HG03039 (cell line): Measurements from ENCODE around the gene GDF2.

Experiments used
- ATAC-seq: cut with Tn5 transposase; IDR thresholded peaks from one replicate; pipeline ENCODE4 v1.9.1; 2021; ENCODE audit warnings: mild to moderate bottlenecking, moderate library complexity; ENCODE audit not compliant: unreplicated experiment

The GDF2 gene

DNA sequence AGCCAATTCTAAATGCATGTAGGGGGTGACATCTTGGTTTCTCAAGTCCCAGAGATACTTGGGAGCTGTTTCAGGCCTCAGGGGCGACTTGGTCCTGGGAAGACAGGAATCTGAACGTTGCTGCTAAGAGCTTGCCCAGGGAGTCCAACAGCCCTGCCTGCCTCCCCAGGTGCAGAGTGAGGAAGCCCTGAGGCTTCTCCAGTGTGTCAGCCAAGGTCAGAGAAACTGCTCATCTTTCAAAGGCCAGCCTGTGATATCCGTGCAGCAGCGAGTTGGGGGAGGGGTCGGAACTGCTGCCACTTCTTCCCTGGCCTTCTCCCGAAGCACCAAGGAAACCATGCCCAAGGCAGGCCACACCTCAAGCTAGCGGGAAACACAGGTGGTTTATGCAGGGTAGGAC, 9.7 kb downstream of the GDF2 start:
- no peak for ATAC-seq

GRCh38 chr10:47332371-47332770, 10.1 kb downstream of the GDF2 start:
- no peak for ATAC-seq

GRCh38 chr10:47332946-47333345, 10.7 kb downstream of the GDF2 start:
- no peak for ATAC-seq

DNA sequence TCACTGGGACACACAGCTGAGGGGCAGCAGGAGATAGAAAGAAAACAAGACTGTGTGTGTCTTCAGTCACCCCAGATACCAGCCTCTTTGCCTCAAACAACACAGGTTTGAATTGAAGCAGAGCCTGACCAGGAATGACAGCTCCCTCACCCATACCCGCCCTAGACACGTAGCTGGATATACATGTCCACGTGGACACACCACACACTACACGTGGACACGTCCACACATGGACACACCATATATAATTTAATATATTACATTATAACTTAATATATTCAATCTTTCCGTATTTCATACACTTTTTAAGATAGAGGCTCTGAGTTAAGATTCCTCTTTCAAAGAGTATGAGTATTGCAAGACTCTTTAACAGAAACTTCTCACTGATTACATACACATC, 11.3 kb downstream of the GDF2 start:
- ATAC-seq, result no peak

DNA sequence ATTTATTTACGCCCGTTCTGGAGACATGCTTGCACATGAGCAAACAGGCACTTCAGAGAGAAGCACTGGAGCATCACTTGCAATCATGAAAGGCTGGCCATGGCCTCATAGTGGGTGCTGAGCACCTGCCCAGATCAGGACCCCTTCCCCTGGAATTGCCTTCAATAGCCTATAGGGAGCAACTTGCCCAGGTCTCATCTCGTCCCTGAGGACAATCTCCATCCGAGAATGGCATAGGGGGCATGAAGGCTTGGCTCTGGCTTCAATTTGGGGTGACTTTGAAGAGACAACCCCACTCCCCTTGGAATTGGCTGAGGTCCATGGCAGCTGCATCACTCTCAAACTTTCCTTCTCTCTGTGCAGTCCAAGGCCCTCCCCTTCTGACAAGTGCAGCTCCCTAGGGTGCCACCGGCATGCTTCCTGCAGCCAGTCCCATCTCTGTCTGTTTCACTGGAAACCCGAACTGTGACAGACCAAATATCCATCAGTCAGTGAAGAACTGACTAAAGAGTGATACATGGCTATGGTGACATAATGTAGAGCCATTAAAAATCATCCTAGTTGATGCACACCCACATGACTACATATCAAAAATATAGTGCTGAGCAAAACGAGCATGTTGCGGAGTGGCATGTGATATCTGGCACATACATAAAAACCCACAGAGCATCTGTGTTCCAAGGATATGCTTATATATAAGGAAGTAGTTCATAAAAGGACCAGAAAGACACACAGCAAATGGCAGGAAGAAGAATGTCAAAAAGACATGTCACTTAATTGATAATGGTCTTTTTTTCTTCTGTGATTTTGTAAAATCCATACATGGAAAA, 12.4 kb downstream of the GDF2 start:
- no peak for ATAC-seq

GRCh38 chr10:47335906-47336305, 13.7 kb downstream of the GDF2 start:
- no peak for ATAC-seq

- ATAC-seq, result no peak
Measured at GRCh38 chr10:47336387-47337134, 14.3 kb downstream of the GDF2 start.

DNA sequence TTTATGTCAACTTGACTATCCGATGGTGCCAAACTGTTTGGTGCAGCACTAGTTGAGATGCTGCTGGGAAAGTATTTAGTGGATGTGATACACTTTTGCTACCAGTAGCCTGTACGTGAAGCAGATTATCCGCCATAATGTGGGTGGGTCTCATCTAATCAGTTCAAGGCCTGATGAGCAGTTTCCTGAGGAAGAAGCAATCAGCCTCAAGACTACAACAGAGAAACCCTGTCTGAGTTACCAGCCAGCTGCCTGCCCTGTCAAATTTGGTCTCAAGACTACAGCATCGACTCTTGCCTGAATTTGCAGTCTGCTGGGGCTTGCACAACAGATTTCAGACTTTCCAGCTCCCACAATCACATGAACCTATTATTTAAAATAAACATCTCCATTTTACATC, 15.1 kb downstream of the GDF2 start:
- no peak for ATAC-seq

- no peak for ATAC-seq
Measured at GRCh38 chr10:47339186-47339735, 17.0 kb downstream of the GDF2 start.

GRCh38 chr10:47339759-47340607, 17.7 kb downstream of the GDF2 start:
- no peak for ATAC-seq

- no peak for ATAC-seq
Measured at GRCh38 chr10:47340608-47341170, 18.4 kb downstream of the GDF2 start.

DNA sequence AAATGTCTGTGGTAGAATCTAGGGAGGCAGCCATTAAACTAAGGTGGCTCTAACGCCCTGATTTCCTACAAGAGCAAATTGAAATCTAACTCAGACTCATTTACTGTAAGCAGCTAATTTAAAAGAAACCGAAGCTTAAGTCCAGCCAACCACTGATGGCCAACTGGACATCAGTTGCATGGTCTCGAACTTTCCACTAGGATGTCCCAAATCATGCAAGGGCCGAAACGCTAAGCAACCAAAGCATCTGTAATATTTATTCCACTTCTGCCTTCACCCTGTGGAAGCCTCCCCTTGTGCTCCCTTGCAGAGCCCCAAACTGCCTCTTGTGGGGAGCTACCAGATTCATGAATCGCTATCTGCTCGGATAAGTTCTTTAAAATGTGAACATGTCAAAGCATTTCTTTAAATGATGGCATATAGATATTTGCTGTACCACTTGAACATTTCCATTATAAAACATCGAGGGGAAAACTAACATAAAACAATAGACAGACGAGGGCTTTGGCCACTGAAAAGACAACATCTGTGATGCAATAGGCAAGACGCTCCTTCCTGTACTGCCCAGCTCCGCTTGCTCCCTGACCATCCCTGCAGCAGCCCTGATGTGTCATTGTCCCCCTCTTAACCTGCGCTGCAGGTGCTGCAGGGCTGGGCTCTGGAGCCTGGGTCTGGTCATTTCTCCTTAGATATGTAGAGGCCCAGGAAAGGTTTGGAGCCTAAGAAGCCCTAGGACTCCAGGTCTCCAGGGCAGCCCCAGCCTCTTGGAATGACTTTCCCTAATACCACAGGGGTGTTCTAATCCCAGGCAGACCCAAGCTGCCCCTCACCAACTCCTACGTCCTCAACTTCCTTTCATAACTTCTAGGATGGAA, 23.0 kb downstream of the GDF2 start:
- no peak for ATAC-seq

- no peak for ATAC-seq
Measured at GRCh38 chr10:47346581-47347302, 24.5 kb downstream of the GDF2 start.

DNA sequence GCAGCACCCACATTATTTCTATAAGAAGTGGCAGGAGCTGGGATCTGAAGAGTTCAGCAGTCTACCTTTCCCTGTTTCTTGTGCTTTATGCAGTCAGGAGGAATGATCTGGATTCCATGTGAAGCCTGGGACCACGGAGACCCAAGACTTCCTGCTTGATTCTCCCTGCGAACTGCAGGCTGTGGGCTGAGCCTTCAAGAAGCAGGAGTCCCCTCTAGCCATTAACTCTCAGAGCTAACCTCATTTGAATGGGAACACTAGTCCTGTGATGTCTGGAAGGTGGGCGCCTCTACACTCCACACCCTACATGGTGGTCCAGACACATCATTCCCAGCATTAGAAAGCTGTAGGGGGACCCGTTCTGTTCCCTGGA, 25.0 kb downstream of the GDF2 start:
- no peak for ATAC-seq

DNA sequence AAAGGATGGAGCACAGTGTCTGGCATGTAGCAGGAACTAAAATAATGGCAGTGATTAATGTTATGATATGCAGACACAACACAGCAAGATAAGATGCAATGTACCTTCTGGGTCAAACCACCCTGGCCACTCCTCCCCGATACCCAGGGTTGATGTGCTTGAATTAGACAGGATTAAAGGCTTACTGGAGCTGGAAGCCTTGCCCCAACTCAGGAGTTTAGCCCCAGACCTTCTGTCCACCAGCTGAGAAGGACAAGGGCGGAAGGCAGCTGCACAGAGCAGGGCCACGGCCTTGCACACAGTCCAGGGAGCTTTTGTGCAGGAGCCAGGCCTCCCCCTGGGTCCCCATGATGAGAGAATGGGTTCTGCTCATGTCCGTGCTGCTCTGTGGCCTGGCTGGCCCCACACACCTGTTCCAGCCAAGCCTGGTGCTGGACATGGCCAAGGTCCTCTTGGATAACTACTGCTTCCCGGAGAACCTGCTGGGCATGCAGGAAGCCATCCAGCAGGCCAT, 25.9 kb downstream of the GDF2 start, which contains the start of gene RBP3:
TSS of gene RBP3 (plus strand) at position 226 of the 514 bp plus-strand sequence. CDS start at position 348, 122 bp downstream.
- no peak for ATAC-seq

DNA sequence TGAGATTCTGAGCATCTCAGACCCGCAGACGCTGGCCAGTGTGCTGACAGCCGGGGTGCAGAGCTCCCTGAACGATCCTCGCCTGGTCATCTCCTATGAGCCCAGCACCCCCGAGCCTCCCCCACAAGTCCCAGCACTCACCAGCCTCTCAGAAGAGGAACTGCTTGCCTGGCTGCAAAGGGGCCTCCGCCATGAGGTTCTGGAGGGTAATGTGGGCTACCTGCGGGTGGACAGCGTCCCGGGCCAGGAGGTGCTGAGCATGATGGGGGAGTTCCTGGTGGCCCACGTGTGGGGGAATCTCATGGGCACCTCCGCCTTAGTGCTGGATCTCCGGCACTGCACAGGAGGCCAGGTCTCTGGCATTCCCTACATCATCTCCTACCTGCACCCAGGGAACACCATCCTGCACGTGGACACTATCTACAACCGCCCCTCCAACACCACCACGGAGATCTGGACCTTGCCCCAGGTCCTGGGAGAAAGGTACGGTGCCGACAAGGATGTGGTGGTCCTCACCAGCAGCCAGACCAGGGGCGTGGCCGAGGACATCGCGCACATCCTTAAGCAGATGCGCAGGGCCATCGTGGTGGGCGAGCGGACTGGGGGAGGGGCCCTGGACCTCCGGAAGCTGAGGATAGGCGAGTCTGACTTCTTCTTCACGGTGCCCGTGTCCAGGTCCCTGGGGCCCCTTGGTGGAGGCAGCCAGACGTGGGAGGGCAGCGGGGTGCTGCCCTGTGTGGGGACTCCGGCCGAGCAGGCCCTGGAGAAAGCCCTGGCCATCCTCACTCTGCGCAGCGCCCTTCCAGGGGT, 26.6 kb downstream of the GDF2 start:
- no peak for ATAC-seq

GRCh38 chr10:47349516-47349915, 27.3 kb downstream of the GDF2 start:
- no peak for ATAC-seq

DNA sequence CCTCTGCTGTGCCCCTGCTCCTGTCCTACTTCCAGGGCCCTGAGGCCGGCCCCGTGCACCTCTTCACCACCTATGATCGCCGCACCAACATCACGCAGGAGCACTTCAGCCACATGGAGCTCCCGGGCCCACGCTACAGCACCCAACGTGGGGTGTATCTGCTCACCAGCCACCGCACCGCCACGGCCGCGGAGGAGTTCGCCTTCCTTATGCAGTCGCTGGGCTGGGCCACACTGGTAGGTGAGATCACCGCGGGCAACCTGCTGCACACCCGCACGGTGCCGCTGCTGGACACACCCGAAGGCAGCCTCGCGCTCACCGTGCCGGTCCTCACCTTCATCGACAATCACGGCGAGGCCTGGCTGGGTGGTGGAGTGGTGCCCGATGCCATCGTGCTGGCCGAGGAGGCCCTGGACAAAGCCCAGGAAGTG, 27.7 kb downstream of the GDF2 start:
- no peak for ATAC-seq
